Bone marrow (tissue), 2 donors: ENCODE results near the gene CERS4.
"Not testable (repeated sequence)": the region's sequence is repeated elsewhere in the genome, so short reads cannot be mapped to it uniquely, and the experiment has no call there.

Experiments
- DNase-seq, 2 donors: peaks; one replicate each; lab custom pipeline; 2025; lab: John Stamatoyannopoulos, UW

The CERS4 gene

DNA sequence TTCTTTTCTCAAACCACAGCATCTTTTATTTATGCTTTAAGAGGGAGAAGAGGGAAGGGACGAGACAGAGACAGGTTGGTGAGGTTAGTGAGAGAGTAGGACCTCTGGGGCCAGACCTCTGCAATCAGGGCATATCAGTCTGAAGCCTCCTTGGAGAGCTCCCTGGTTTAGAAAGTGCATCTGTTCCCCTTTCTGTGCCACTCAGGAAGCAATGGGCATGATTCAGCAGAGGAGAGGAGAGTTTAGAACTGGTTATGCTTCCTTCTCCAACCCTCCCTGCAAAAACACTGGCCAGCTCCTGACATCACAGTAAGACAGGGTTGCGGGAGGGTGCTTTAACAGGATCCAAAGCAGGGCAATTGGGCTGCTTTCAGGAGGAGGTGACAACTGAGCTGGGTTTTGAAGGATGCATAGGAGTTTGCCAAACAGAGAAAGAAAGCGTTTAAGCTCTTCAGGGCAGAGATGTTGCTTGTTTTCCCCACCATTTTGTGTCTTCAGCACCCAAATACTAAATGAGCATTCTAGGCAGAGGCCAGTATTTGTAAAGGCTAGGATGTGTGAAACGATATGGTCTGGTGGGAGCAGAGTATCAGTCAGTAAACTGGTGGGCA lies 33.1 kb downstream of the CERS4 start:
- peak in 1 of 2 donors; percentile 3 for DNase-seq

DNA sequence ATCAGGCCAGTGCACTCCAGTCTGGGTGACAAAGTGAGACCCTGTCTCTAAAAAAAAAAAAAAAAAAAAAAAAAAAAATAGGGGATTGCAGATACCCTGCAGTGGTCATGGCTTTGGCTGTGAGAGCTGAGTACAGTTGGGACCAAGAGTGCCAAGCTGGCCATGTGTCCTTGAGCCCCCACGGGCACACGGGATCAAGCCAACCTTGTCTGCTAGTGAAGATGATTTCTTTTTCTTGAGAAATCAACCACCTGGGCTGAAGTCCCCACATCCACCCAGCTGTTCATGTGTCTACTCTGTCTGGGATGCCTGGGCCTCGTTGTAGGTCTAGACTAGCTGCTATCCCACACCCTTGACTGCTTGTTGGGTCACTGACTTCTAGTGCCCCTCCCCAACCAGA lies 34.0 kb downstream of the CERS4 start:
- DNase-seq: no peak

DNA sequence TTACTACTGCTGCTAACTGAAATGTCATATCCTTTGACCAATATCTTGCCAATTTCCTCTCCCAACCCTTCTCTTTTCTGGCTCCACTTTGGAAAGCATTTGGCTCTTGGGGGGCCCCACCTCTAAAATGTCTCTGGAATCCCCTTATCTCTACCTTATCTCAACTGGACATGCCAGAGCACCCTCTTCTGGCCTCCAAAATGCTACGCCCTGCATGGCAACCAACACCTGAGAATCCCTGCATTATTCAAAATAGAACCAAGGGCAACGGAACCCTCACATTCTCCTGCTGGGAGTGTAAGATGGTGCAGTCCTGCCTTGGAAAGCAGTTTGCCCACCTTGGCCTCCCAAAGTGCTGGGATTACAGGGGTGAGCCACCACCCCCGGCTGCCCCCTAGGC lies 35.3 kb downstream of the CERS4 start:
- DNase-seq: no peak

DNA sequence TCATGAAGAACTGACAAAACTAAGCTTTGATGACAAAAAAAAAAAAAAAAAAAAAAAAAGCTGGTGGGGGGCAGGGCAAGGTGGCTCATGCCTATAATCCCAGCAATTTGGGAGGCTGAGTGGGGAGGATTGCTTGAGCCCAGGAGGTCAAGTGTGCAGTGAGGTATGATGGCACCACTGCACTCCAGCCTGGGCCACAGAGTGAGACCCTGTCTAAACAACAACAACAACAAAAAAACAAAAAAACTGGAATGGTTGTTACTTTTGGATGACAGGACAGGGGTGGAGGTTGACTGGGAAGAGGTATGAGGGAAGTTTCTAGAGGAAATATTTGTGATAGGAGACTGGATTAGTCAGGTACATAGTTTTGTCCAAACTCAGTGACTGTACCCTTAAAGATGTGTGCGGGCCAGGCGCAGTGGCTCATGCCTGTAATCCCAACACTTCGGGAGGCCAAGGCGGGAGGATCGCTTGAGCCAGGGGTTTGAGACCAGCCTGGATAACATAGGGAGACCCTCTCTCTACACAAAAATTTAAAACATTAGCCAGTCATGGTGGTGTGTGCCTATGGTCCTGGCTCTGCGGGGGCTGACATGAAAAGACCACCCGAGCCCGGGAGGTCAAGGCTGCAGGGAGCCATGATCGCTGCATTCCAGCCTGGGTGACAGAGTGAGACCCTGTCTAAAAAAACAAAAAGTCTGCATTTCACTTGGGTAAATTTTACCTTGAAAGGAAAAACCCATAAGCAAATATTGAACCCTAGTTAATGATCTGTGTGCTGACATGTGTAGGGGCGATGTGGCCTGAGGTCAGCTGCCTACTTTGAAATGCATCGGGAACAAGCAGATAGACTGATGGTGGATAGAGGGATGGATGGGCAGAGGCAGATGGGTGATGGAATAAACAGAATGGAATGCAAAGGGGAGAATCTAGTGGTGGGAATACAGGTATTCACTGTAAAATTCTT lies 37.0 kb downstream of the CERS4 start:
- no peak for DNase-seq

DNA sequence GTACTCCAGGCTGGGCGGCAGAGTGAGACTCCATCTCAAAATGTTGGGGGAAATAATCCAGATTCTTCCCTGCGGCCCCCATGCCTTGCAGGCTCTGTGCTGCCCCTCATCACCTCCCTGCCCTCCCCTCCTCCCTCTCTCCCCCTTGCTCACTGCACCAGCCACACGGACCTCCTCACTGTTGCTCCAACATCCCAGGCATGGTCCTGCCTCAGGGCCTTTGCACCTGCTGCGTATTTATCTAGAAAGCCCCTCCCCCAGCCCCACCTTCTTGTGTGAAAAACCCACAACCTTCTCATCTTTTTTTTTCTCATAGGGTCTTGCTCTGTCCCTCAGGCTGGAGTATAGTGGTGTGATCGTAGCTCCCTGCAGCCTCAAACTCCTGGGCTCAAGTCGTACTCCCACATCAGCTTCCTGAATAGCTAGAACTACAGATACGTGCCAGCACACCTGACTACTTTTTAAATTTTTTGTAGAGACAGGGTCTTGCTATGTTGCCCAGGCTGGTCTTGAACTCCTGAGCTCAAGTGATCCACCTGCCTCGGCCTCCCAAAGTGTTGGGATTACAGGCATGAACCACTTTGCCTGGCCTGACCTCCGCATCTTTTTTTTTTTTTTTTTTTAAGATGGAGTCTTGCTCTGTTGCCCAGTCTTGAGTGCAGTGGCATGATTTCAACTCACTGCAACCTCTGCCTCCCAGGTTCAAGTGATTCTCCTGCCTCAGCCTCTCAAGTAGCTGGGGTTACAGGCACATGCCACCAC lies 38.1 kb downstream of the CERS4 start:
- DNase-seq: not testable (repeated sequence)

DNA sequence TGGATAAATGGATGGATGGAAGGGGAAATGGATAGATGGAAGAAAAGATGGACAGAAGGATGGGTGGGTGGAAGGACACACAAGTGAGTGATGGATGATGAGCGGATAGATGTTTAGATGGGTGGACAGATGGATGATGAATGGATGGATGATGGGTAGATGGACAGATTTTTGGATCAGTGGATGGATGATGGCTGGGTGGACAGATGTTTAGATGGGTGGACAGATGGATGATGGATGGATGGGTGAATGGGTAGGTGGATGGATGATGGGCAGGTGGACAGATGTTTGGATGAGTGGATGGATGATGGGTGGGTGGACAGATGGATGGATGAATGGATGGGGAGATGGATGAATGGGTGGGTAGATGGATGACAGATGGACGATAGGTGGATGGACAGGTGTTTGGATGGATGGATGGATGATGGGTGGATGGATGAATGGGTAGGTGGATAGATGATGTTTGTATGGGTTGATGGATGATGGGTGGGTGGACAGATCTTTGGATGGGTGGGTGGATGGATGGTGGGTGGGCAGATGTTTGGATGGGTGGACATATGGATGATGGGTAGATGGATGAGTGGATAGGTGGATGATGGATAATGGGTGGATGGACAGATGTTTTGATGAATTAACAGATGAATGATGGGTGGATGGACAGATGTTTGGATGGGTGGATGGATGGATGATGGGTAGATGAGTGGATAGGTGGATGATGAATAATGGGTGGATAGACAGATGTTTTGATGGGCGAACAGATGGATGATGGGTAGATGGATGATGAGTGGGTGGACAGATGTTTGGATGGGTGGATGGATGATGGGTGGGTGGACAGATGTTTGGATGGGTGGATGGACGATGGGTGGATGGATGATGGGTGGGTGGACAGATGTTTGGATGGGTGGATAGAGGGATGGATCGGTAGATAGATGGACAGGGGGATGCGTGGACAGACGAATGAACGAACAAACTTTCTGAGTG lies 39.5 kb downstream of the CERS4 start:
- DNase-seq: no peak

DNA sequence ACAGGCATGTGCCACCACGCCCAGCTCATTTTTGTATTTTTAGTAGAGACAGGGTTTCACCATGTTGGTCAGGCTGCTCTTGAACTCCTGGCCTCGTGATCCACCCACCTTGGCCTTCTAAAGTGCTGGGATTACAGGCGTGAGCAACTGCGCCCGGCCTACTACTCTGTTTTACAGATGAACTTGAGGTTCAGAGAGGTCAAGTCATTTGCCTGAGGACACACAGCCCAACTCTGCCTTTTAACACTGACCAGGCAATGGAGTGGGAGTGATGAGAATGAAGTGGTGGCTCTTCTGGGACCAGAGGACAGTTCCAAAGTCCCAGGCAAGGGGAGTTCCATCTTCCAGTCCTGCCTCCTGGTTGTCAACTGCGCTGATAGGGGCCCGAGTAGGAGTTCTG lies 41.4 kb downstream of the CERS4 start:
- no peak for DNase-seq

DNA sequence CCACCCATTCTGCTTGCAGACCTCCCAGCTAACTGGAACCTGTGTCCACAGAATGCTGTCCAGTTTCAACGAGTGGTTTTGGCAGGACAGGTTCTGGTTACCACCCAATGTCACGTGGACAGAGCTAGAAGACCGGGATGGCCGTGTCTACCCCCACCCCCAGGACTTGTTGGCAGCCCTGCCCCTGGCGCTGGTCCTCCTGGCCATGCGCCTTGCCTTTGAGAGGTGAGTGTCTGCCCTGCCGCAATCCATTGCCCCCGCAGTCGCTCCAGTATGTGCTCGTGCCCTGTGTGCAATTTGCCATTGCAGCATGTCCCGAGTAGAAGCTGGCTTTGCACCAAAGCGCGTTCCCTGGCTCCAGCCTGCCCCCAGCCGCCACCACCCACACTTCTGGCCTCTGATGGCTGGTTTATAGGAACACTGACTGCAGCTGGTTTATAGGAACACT lies 41.9 kb downstream of the CERS4 start:
- DNase-seq: no peak

DNA sequence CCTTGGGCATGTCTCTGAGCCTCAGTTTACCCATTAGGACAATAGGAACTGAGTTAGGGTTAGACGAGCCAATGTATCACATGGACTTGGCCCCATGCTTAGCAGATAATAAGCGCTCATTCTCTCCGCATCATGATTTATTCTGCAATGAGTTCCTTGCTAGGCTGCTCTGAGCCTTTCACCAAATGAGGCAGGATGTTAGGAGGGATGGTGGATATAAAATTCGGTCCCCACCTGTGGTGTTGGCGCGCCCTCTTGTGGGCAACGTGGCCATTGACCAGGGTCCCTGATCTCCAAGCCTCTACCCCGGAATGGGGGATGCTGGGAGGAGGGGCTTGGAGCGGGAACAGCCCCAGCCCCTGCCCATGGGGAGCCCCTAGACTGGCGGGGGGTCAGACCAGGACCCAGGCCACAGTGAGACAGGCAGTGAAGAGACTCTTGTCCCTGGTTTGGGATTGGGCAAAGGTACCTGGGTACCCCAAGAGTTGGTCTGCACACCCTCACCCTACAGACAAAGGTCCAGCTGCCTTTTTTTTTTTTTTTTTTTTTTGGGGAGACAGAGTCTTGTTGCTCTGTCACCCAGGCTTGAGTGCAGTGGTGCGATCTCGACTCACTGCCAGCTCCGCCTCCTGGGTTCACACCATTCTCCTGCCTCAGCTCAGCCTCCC lies 43.9 kb downstream of the CERS4 start:
- peak; percentile 53 to 57 for DNase-seq

DNA sequence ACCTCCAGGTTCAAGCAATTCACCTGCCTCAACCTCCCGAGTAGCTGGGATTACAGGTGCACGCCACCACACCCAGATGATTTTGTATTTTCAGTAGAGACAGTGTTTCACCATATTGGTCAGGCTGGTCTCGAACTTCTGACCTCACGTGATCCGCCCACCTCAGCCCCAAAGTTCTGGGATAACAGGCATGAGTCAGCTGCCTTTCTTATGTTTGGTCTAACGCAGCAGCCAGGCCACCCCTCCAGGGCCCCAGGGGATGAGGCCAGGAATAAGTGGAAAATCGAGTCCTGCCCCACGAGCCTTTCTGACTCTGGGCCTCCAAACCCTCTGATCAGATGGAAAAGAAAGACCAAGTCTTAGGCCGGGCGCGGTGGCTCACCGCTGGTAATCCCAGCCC lies 44.5 kb downstream of the CERS4 start:
- DNase-seq: no peak

DNA sequence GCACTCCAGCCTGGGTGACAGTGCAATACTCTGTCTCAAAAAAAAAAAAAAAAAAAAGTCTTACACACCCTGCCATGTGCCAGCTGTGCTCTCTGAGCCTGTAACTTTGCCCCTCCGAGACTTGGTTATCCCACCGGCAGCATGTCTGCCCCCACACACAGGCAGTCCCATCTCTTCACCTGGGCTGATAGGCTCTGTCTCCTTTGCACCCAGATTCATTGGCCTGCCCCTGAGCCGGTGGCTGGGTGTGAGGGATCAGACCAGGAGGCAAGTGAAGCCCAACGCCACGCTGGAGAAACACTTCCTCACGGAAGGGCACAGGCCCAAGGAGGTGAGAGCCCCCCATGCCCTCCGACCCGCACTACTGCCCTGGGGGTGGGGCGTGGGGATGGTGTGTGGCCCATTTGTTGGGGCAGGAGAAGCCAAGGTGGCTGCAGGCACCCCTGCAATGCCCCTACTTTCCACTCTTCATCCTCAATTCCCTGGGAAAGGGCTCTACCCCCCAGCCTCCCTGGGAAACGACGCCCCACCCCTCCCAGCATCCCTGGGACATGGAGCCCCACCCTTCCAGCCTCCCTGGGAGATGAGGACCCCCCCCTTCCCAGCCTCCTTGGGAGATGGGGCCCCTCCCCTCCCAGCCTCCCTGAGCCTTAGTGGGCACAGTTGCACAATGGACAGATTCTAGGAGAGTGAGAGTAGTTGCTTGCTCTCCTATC lies 45.3 kb downstream of the CERS4 start:
- DNase-seq: no peak

DNA sequence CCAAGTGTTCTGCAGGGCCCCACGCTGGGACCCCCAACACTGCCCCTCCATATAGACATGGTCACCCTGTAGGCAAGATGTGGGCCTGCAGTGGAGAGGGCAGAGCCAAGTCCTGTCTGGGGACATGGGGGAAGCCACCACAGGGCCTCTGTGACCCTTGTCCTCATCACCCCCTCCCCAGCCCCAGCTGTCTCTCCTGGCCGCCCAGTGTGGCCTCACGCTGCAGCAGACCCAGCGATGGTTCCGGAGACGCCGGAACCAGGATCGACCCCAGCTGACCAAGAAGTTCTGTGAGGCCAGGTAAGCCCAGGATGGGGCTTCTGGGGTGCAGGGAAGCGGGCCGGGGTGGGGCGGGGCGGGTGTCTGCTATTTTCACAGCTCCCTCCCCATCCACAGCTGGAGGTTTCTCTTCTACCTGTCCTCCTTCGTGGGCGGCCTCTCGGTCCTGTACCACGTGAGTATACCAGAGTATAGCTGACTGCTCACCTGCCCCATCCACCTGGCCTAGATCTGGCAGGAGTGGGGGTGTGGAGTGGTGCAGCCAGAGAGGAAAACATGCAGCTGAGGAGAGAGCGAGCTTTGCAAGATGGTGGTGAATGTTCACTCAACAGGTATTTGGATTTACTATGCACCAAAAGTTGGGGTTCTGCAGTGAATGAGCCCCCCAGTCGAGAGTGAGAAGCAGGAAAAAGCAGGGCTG lies 46.4 kb downstream of the CERS4 start:
- no peak for DNase-seq

DNA sequence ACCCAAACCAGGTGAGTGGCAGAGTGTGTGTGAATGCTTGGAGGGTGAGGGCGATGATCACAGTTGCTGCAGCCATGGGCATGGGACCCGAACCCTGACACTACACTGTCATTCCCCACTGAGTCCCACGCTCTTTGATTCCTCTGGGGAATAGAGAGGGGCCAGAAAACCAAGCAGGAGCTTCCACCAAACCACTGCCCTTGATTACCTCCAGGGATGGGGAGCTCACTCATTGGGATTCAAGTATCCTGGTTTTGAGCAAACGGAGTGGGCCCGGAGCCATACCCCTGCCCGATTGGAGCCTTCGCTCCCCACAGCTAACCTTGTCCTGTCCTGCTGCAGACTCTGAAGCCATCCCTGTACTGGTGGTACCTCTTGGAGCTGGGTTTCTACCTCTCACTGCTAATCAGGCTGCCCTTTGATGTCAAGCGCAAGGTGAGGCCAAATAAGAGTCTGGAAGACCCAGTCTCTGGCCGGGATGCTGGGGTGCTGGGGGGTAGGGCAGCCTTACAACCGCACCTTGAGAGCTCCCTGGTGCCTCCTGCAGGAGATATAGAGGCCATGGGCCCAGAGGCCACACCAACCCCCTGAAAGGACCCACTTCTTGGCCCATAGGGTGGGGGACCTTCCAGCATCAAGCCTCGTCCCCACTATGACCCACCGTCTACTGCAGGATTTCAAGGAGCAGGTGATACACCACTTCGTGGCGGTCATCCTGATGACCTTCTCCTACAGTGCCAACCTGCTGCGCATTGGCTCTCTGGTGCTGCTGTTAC lies 47.3 kb downstream of the CERS4 start:
- DNase-seq: no peak

DNA sequence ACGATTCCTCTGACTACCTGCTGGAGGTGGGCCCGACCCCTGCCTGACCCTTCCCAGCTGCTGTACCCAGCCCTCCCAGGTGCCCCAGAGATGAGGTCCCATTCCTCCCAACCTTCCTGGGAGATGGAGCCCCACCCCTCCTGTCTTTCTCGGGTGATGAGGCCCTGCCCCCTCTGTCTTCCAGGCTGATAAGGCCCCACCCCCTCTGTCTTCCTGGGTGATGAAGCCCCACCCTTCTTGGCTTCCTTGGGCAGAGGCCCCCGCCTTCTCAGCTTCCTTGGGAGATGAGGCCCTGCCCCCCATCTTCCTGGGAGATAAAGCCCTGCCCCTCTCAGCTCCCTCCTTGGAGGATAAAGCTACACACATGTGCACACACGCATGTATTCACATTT lies 47.9 kb downstream of the CERS4 start:
- DNase-seq: no peak

DNA sequence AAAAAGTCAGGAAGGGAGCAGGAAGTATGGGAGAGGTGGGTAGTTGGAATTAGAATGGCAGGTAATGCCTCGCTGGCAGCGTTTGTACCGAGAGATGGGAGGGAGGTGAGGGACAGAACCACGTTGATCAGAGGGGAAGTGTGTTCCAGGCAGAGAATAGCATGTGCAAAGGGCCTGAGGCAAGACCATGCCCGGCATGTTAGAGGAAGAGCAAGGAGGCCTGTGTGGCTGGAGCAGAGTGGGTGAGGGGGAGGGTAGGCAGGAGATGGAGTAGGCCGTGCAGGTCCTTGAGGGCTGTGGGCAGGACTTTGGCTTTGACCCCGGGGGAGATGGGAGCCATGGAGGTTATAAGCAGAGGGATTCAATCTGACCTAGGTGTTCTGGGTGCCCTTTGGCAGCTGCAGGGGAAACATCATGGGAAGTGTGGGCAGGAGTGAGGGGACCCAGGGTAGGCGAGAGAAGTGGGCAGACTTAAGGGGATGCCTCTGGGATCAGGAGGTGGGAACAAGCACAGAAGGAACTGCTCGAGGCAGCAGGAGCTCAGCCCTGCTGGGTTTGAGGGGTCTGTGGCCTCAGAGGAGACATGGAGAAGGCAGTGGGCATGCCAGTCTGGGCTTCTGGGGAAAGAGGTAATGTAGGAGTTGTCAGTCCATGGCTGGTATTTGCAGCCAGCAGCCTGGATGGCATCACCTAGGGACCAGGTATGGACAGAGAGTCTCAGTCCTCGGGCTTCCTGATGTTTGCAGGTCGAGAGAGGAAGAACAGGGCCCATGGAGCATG lies 50.2 kb downstream of the CERS4 start:
- no peak for DNase-seq

DNA sequence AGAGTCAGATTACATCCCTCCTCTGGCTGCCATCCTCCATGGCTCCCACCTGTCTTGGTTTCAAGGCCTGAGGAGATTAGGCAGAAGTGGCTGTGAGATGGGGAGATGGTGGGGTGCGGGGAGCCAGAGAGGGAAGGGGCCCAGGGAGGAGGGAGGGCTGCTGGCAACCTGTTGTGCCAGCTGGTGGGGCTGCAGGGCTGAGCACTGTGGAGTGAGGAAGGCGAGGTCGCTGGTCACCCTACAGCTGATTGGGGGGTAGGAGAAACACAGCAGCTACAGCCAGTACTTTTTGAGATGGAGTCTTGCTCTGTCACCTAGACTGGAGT lies 50.7 kb downstream of the CERS4 start:
- DNase-seq: no peak

DNA sequence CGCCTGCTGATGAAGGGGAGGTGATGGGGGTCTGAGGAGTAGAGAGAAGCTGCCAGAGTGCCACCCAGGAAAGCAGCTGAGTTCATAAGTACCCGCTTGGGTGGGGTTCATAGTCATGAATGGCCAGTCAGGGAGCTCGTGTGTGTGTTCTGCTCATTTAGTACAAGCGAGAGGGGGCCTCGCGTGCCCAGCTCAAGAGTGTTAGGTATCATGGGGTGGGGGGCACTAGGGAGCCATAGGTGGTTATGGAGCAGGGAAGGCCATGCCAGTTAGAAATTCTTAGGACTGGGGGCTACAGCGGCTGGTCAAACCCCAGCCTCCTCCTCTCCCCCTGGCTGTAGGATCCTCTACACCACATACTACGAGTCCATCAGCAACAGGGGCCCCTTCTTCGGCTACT lies 52.2 kb downstream of the CERS4 start:
- DNase-seq: no peak

DNA sequence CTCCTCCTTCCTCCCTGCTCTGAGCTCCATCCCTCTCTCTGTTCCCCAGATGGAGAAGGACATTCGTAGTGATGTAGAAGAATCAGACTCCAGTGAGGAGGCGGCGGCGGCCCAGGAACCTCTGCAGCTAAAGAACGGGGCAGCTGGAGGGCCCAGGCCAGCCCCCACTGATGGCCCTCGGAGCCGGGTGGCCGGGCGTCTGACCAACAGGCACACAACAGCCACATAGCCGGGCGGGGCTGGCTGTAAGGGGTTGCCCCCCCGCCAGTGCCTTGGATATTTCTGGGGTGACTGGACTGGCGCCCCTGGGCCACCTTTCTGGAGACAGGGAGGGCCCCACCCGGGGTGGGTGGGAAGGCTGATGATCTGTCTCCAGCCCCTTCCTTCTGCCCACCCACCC lies 52.7 kb downstream of the CERS4 start:
- no peak for DNase-seq
